ENCODE data around the gene AFAP1.

The AFAP1 gene

DNA sequence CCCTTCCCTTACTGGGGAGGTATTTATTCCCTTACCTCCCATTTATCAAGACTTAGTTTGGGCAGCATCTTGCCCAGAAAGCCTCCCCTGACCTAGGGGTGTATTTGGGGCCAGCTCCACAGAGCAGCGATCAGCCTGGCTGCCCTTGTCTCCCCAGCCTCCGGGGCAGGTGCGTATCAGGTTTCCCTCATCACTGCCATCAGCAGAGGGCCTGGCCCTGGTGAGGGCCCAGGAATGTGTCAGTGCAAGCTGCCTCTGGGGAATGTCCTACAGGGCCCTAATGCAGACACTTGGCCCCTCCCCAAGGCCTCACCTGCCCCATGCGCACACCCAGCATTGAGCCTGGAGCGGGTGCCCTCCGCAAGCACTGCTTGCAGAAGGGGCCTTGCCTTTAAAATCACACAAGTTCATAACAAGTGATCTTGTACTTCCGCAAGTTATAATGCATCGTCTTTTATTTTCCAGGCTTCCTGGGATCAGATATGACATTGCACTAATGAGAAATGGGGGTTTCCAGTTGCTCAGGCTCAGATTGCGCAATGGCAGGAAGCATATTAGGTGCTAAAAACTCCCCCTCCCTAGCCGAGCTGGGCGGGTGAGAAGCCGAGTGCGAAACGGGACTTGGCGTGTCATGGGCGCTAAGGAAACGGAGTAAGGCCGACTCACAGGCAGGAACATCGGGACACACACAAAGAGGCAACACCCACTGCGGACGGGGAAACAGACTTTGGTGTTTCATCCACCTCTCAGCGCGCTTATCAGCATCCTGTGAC, 25.4 kb upstream of the AFAP1 start:
- TF ChIP-seq TCF12 (IDR thresholded peaks at IDR 0.05; ENCODE audit: low read depth) (peak; percentile 82), MAX (IDR thresholded peaks at IDR 0.05) (no peak), TAF1 (IDR thresholded peaks at IDR 0.05; ENCODE audit: low read depth) (no peak), EGR1 (IDR thresholded peaks at IDR 0.05) (no peak), RAD21 (IDR thresholded peaks at IDR 0.05; ENCODE audit: low read depth) (no peak), FOXM1 (IDR thresholded peaks at IDR 0.05; ENCODE audit: borderline replicate concordance, low read depth) (no peak), CREB1 (IDR thresholded peaks at IDR 0.05; ENCODE audit: low read depth) (no peak), NFIC (IDR thresholded peaks at IDR 0.05) (peak; percentile 50; the same call in 1 of the 2 replicates), EP300 (IDR thresholded peaks at IDR 0.05; ENCODE audit: borderline replicate concordance) (peak; percentile 80), TEAD4 (IDR thresholded peaks at IDR 0.05) (peak; percentile 91), YY1 (IDR thresholded peaks at IDR 0.05; ENCODE audit: low read depth) (no peak), REST (IDR thresholded peaks at IDR 0.05; ENCODE audit: low read depth) (no peak), ZBTB7A (IDR thresholded peaks at IDR 0.05; ENCODE audit: low read depth) (no peak), CEBPB (IDR thresholded peaks at IDR 0.05) (peak; percentile 100)
- TF ChIP-seq, protein P1, sequence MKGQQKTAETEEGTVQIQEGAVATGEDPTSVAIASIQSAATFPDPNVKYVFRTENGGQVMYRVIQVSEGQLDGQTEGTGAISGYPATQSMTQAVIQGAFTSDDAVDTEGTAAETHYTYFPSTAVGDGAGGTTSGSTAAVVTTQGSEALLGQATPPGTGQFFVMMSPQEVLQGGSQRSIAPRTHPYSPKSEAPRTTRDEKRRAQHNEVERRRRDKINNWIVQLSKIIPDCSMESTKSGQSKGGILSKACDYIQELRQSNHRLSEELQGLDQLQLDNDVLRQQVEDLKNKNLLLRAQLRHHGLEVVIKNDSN (IDR thresholded peaks at IDR 0.05): 0 out of 2 replicates have a peak, but pooled peaks have one; percentile 18

- TF ChIP-seq CREB1 (IDR thresholded peaks at IDR 0.05; ENCODE audit: low read depth) (no peak), NFIC (IDR thresholded peaks at IDR 0.05) (no peak), YY1 (IDR thresholded peaks at IDR 0.05; ENCODE audit: low read depth) (no peak), ZBTB7A (IDR thresholded peaks at IDR 0.05; ENCODE audit: low read depth) (no peak), CEBPB (IDR thresholded peaks at IDR 0.05) (no peak), FOXM1 (IDR thresholded peaks at IDR 0.05; ENCODE audit: borderline replicate concordance, low read depth) (no peak), REST (IDR thresholded peaks at IDR 0.05; ENCODE audit: low read depth) (no peak), EGR1 (IDR thresholded peaks at IDR 0.05) (no peak), TAF1 (IDR thresholded peaks at IDR 0.05; ENCODE audit: low read depth) (no peak), RAD21 (IDR thresholded peaks at IDR 0.05; ENCODE audit: low read depth) (no peak), MAX (IDR thresholded peaks at IDR 0.05) (no peak), TEAD4 (IDR thresholded peaks at IDR 0.05) (no peak)
- TF ChIP-seq, protein P1 (IDR thresholded peaks at IDR 0.05): no peak
These were observed 24.8 kb upstream of the AFAP1 start for GRCh38 chr4:7964459-7964858.

DNA sequence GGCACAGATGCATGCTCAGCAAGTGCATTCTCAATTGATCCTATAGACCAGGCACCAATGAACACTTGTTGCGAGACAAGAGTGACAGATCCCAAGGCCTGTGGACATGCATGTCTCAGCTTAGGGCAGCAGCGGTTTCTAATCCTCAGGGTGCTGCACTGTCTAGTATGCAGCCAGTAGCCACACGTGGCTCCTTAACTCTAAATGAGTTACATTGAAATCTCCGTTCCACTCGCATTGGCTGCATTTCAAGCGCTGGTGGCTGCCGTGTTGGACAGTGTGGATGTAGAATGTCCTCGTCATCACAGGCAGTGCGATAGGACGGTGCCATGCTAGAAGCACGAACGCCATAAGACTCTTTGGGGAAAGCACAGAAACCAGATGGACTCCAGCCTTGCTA, 24.0 kb upstream of the AFAP1 start:
- TF ChIP-seq RAD21 (IDR thresholded peaks at IDR 0.05; ENCODE audit: low read depth): no peak
- no peak for TF ChIP-seq CEBPB (IDR thresholded peaks at IDR 0.05)
- TF ChIP-seq EP300 (IDR thresholded peaks at IDR 0.05; ENCODE audit: borderline replicate concordance): no peak
- TF ChIP-seq TEAD4 (IDR thresholded peaks at IDR 0.05): no peak
- TF ChIP-seq, protein P1 (IDR thresholded peaks at IDR 0.05): no peak
- no peak for TF ChIP-seq EGR1 (IDR thresholded peaks at IDR 0.05)
- no peak for TF ChIP-seq YY1 (IDR thresholded peaks at IDR 0.05; ENCODE audit: low read depth)
- no peak for TF ChIP-seq TCF12 (IDR thresholded peaks at IDR 0.05; ENCODE audit: low read depth)
- TF ChIP-seq NFIC (IDR thresholded peaks at IDR 0.05): no peak
- no peak for TF ChIP-seq REST (IDR thresholded peaks at IDR 0.05; ENCODE audit: low read depth)
- TF ChIP-seq CREB1 (IDR thresholded peaks at IDR 0.05; ENCODE audit: low read depth): no peak
- TF ChIP-seq ZBTB7A (IDR thresholded peaks at IDR 0.05; ENCODE audit: low read depth): no peak
- no peak for TF ChIP-seq TAF1 (IDR thresholded peaks at IDR 0.05; ENCODE audit: low read depth)
- no peak for TF ChIP-seq MAX (IDR thresholded peaks at IDR 0.05)
- TF ChIP-seq FOXM1 (IDR thresholded peaks at IDR 0.05; ENCODE audit: borderline replicate concordance, low read depth): no peak
